ENCODE measurements around the gene OPCML.

DNA sequence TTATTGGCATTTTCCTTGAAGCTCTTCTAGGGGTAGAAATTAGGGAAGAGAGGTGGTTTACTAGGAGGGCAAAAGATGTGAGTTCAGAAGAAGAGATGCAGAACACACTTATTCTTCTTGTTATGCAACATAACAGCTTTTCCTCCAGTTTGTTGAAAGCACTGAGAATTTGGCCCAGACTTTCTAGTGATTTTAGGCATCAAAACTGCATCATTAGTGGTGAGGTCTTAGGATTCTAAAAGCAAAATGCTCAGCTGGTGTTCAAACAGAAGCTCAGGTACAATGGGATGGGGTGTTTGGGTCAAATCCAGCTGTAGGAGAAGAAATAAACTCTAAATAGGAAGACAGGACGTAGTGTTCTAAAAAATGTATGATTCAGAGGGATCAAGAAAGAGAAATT is 221.1 kb downstream of the OPCML start:
- TF ChIP-seq, protein P1, sequence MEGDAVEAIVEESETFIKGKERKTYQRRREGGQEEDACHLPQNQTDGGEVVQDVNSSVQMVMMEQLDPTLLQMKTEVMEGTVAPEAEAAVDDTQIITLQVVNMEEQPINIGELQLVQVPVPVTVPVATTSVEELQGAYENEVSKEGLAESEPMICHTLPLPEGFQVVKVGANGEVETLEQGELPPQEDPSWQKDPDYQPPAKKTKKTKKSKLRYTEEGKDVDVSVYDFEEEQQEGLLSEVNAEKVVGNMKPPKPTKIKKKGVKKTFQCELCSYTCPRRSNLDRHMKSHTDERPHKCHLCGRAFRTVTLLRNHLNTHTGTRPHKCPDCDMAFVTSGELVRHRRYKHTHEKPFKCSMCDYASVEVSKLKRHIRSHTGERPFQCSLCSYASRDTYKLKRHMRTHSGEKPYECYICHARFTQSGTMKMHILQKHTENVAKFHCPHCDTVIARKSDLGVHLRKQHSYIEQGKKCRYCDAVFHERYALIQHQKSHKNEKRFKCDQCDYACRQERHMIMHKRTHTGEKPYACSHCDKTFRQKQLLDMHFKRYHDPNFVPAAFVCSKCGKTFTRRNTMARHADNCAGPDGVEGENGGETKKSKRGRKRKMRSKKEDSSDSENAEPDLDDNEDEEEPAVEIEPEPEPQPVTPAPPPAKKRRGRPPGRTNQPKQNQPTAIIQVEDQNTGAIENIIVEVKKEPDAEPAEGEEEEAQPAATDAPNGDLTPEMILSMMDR (IDR thresholded peaks at IDR 0.05) = no peak
- no peak for TF ChIP-seq SIN3A (IDR thresholded peaks at IDR 0.05; ENCODE audit: borderline replicate concordance, insufficient read depth, low read depth, low read length)
